Stimulated activated naive CD8-positive, alpha-beta T cell treated with anti-CD3 and anti-CD28 coated beads, Interleukin-15, Interleukin-2, amounts not matched to agents 100 U/mL and 50 U/mL, for 24 hours (primary cell): ENCODE measurements around the gene TYW1B.
"Not testable (repeated sequence)": the region's sequence is repeated elsewhere in the genome, so short reads cannot be mapped to it uniquely, and the experiment has no call there.

ENCODE experiments used
- ATAC-seq: fragments of 150-1000 bp; cut with Tn5 transposase; one replicate; pipeline ENCODE4 v1.10.0; 2021
- DNase-seq: peaks from one replicate; pipeline ENCODE4 v3.0.0; 2021

Gene TYW1B

DNA sequence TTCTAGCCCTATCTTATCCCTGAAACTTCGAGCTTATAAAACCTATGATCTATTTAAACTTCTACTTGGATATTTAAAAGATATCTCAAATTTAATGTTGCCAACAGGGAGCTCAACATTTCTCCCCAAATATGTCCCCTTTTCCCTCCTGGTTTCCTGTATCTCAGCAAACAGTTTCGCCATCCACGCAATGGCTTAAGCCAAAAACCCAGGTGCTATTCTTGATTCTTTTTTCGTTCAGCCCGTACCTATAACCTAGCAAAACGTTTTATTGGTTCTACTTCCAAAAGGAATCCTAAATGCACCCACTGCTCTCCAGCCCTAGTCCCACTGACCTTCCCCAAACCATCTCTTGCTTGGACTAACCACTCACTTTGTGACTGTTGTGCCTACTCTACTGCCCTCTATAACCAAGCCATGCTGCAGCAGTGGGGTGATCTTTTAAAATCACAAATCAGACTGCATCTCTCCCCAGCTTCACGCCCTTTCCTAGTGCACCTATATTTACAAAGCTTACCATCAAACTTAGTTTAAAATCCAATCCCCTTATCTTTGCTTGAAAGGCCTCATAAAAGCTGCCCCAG, 201.5 kb downstream of the TYW1B start:
- not testable (repeated sequence) for ATAC-seq, DNase-seq

DNA sequence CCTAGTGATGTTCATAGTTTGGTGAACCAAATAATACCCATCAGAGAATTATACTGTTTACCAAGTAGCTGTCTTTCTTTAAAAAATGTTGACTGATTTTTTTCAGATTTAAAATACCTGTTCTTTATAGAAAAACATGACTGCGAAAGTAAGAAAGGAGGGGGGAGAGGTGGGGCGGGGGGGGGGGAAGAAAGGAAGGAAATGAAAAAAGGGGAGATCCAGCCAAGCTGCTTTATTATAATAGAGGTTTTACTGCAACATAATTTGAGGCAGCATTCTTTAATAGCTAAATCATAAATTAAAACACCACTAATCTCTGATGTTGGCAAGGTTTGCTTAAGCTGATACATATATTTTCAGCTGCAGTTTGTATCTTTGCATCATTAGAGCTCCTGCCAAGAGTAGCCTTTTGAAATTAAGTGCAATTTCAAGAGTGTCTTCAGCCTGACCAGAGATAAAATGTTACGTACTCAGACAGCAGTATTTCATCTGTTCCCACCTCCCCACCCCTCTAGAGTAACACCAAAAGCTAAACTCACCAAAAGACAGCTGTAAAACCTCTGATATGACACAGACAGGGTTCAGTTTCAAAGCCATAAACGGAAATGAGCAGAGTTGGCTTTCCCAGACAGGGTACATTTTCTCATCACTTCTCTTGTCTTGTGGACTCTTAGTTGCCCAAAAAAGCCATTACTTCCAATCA, 202.1 kb downstream of the TYW1B start:
- DNase-seq, ATAC-seq: not testable (repeated sequence)

DNA sequence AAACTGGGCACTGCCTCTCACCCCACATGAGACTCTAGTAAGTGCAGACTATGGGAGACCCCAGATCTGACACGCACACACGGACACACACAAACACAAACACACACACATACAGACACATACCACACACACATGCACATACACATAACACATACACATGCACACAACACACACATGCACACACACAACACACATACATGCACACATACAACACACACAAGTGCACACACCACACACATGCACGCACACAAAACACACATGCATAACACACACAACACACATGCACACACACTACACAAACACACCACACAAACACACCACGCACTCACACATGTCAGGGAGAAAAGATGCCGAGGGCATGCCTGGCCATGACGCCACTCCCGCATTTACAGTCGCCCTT, 205.5 kb downstream of the TYW1B start:
- ATAC-seq (no peak), DNase-seq (no peak)

DNA sequence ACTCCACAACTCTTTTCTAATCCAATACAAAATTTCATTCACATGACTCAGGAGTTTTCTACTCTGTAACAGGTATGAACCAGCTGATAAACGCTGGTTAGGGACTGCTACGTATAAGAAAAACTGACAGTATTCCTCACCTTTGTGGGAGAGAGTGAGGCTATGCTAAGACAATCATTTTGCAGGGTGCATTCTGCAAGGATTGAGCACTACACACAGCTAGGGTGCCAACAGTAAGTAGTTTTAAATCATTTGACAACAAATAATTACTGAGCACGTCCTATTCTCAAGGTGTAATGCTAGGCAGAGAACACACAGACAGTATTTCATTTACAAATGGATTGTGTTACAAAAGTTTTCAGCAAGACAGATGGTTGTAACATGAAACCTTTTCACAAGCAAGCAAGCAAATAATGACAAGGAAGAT, 206.2 kb downstream of the TYW1B start:
- ATAC-seq: not testable (repeated sequence)

DNA sequence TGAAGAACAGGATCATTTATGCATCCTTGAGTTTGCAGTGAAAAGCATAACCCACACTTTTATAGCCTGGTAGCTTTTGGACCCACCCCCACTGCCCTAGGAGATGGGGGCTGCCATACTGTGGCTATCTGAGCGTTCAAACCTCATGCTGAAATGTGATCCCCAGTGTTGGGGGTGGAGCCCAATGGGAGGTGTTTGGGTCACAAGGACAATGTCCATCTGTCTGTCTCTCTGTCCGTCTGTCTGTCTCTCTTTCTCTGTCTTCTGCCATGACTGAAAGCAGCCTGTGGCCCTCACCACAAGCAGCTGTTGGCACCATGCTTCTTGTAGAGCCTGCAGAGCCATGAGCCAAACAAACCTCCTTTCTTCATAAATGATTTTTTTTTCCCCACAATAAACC, 207.1 kb downstream of the TYW1B start:
- DNase-seq, ATAC-seq: not testable (repeated sequence)

More for the DNA sequence above, 206.2 kb downstream of the TYW1B start:
- not testable (repeated sequence) for DNase-seq

DNA sequence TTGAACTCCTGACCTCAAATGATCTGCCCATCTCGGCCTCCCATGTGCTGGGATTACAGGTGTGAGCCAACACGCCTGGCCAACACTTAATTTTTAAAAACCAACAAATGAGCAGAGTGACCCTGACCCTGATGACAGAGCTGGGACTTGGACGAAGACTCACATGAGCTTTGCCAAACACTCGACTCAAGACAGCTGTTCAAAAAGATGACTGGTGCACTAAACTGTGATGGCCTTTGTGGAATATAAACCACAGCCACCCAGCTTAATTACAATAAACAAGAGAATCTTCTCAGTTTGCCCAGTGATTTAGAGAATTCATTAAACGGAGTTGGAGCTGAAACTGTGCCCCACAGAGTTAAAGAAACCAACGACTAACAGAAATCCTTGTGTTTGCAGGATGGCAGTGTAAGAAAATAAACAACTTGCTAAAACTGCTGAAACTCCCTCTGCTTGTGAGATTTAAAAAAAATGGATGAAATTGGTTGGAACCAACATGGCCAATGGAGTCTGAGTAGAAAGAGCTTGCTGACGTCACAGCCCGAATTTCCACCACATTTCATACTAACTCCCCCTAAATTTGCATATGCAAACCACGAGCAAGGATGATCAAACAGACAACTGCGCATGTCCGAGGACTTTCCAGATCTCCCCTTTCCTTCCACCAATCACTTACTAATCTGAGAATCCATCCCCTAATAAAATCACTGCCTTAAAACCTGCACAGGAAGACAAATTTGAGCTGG, 209.4 kb downstream of the TYW1B start:
- not testable (repeated sequence) for ATAC-seq, DNase-seq

DNA sequence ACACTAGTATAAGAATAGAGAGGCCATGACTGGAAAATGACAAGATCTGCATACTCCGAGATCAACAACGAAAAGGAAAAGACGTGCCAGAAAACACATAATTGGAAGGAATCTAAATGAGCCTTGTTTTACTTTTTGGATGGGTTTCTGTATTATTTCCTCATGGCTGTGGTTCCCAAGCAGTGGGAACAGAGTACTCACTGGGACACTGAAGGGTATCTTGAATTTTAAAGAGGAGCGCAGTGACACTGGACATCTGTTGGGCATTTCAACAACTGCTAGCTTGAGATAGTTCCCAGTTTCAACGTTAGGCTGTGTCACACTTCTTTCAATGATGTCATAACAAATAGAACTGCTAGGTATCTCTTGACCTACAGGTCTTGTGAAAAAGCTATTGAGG, 218.2 kb downstream of the TYW1B start:
- ATAC-seq, DNase-seq: not testable (repeated sequence)

DNA sequence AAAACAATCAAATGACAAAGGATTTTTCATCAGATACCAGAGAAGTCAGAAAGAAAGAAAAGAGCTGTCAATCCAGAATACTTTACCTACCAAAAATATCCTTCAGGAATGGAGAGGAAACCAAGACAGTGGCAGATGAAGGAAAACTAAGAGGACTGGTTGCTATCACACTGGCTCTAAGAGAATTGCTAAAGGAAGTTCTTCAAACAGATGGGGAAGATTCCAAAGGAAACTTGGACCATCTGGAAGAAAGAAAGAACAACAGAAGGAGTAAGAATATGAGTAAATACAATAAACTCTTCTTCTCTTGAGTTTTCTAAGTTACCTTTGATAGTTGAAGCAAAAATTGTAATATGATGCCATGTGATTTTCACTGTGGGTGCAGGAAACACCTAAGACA, 220.0 kb downstream of the TYW1B start:
- not testable (repeated sequence) for DNase-seq

DNA sequence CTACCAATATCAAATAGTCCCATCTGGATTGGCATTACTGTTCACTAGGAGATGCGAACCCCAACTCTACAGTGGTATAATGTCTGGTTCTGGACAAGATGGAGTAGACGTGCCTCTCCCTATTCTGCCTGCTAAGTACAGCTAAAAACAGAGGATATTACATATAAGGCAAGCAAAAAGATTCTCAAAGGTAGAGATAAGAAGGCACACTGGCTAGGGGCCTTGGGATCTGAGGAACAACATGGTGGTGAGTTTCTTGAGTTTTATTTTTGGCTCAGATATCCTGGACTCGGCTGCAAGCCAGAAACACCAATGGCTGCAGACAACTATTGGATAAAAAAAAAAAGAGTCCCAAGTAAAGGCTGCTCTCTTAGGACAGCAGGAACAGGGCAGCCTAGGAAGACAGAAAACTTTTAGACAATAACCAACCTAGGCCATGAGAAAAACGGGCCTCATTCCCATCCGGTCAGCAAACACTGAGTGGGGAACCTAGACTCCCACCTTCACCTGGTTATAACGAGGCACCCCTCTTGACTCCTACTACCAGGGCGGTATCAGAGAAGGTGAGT, 222.1 kb downstream of the TYW1B start:
- DNase-seq, ATAC-seq: not testable (repeated sequence)

More for the DNA sequence above, 220.0 kb downstream of the TYW1B start:
- ATAC-seq: not testable (repeated sequence)

DNA sequence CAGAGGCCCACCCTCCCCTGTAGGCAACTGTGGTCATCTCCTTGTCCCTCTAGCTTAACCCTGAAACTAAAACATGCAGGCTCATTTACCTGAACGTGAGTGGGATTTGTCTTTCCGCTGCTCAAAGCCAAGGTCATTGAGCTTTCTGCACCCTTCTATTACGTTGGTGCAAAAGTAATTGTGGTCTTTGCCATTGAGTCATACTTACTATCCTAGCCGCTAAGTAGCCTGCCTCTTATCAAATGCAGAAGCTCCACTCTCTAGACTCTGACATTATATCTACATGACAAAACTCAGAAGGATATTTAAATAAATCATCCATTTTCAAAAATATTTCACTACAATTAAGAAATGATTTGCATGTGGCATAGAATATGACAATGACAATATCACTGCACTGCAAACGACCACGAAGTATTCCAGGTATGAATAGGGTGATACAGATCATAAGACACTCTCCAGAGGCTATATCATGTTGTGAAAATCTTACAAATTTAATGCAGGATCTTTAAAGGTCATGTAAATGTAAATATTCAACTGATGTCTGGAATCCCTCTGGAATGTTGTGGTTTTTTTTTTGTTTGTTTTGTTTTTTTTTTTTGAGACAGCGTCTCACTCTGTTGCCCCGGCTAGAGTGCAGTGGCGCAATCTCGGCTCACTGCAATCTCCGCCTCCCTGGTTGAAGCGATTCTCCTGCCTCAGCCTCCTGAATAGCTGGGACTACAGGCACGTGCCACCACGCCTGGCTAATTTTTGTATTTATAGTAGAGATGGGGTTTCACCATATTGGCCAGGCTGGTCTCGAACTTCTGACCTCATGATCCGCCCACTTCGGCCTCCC, 223.0 kb downstream of the TYW1B start:
- not testable (repeated sequence) for DNase-seq, ATAC-seq

DNA sequence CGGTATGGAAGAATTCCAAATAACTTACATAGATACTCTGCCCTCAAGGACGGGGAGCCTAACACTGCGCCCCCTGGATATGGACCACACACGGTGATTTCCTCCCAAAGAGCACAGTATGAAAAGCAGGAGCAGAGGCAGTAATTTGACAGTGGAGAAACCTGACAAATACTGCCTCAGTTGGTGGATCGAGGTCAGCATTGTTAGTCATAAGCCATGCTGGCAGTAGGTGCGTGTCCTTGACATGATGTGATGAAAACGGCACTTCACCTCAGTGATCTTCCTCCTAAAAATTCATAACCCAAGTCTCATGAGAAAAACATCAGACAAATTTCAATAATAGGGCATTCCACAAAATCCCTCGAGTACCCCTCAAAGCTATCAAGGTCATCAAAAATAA, 224.5 kb downstream of the TYW1B start:
- ATAC-seq: not testable (repeated sequence)

DNA sequence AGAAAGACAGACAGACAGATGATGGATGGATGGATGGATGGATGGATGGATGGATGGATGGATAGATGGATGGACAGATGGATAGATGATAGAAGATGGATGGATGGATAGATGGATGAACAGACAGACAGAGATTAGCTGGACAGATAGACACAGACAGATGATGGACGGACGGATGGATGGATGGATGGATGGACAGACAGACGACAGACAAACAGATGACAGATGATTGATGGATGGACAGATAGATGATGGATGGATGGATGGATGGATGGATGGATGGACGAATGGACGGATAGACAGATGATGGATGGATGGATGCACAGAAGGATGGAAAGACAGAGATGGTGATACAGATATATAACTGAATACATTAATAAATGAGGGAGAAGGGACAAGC, 224.9 kb downstream of the TYW1B start:
- ATAC-seq (no peak), DNase-seq (no peak)

More for the DNA sequence above, 224.5 kb downstream of the TYW1B start:
- not testable (repeated sequence) for DNase-seq

DNA sequence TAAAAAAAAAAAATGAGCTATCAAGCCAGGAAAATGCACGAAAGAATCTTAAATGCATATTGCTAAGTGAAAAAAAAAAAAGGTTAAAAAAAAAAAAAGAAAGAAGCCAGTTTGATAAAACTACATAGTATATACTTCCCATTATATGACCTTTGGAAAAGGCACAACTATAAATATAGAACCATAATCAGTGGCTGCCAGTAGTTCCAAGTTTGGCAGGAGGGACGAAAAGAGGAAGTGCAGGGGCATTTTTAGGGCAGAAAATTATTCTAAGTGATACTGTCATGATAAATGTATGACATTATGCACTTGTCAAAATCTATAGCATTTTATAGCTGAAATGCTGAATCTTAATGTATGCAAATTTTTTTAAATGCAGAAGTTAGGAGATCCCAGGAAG, 226.3 kb downstream of the TYW1B start:
- not testable (repeated sequence) for ATAC-seq, DNase-seq

DNA sequence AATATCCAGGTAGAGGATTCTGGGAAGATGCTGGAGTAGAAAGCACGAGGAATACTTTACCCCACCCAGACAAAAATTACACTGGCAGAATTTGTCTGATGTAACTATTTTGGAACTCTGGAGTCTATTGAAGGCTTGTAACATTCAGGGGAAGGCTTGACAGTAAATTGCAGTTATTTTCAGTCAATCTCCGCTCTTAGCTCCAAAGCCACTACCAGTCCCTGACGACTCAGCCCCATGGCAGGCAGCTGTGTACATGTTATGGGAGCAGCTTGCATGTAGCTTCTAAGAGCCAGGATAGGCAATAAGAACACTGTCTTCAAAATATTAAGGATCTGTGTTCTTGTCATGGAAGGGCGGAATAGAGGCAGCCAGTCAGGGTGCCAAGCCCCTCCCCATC, 238.0 kb downstream of the TYW1B start:
- ATAC-seq, DNase-seq: not testable (repeated sequence)

DNA sequence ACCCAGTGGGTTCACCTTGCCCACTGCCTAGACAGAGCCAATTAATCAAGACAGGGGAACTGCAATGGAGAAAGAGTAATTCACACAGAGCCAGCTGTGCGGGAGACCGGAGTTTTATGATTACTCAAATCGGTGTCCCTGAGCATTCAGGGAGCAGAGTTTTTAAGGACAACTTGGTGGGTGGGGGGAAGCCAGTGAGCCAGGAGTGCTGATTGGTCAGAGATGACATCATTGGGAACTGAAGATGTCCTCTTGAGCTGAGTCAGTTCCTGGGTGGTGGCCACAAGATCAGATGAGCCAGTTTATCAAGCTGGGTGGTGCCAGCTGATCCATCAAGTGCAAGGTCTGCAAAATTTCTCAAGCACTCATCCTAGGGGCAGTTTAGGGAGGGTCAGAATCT, 240.7 kb downstream of the TYW1B start:
- not testable (repeated sequence) for ATAC-seq, DNase-seq

DNA sequence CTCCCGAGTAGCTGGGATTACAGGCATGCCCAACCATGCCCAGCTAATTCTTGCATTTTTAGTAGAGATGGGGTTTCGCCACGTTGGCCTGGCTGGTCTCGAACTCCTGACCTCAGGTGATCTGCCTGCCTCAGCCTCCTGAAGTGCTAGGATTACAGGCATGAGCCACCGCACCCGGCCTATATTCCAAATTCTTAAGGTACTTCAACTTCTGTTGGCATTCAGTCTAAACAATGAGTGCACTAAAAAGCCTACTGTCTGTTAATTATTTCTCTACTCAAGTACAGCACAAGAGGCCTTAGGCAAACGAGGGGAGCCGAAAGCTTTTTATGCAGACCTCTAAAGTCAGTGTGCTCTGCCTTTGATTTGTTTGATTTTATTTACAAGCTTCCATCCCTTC, 243.4 kb downstream of the TYW1B start:
- not testable (repeated sequence) for DNase-seq, ATAC-seq

DNA sequence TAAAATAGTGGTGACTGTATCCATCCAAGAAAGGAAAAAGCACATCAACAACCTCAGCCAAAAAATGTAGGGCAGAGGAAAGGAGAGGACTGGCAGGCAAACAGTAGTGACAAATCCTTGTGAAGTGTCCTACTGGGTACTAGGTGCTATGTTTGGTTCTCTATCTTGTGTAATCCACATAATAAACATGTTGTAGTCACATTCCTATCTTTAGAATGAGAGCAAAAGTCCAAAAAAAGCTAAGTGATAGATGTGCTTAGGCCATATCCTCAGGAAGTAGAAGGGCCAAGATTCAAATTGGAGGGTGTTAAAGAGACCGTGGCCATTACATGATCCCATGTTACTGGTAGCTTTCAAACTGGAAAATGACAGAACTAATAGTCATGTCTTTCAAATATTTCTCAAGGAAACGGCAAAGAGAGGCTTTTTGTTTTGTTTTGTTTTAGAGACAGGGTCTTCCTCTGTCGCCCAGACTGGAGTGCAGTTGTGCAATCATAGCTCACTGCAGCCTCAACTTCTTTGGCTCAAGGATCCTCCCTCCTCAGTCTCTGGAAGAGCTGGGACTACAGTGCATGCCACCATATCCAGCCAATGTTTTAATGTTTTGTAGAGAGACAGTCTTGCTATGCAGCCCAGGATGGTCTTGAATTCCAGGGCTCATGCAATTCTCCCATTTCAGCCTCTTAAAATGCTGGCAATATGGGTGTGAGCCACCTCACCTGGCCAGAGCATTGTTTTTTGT, 244.2 kb downstream of the TYW1B start:
- not testable (repeated sequence) for DNase-seq, ATAC-seq

DNA sequence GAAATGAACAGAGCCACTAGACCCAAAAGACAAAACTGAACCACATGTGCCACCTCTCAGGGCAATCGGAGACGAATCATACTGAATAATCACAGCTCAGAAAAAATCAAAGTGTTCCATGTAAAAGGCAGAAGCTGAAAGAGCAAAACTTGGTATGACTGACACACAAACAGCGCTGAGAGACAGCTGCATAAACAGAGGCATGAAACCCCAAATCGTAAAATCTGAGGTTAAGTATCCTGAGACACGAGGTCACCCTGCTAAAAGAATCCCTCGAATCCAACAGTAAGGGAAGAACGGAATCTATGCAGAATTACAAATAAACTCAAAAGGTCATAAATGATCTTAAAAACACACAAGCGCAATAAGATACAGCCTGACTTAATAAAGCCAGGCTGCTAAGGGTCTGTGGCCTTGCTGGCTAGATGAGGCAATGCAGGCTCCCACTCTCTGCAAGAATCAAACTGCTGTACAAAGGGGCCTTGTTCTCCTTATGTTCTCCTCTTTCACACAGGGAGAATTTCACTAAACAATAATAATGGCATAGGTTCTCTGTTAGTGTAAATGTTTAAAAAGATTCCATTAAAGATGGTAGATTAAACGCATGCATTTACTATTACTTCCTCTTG, 247.7 kb downstream of the TYW1B start:
- not testable (repeated sequence) for DNase-seq, ATAC-seq

DNA sequence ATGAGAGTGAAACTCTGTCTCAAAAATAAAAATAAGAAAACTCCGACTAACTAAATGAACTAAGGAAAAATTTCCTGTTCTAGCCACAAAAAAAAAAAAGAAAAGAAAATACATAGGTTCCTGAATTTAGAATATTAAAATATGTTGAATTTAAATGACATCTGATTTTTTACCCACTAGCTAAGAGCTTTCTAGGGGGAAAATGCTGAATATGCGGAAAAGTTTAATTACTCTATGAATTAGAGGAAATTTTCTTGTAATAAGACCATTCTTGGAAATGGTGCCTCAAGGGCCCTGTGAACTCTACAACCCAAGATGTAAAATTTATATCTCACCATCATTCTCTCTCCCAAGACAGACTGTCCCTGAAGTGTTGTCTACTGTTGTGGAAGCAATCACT, 250.9 kb downstream of the TYW1B start:
- no peak for DNase-seq
- ATAC-seq: no peak

DNA sequence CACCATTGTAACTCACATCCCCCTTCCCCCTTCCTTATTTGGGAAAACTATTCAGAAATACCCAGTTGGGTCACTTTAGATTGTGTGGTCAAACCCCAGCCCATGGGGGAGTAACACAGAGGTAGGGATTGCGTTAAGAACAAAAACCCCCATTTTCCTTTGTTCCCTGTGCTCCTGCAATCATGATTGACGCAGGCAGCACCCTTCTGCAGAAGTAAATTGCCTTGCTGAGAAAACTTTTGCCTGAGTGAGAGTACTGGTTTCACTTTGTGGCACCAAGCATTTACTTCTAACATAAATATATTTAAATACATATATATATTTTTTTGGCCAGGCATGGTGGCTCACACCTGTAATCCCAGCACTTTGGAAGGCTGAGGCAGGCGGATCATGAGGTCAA, 266.0 kb downstream of the TYW1B start:
- not testable (repeated sequence) for ATAC-seq, DNase-seq
